ENCODE results near the gene CERK.

DNA sequence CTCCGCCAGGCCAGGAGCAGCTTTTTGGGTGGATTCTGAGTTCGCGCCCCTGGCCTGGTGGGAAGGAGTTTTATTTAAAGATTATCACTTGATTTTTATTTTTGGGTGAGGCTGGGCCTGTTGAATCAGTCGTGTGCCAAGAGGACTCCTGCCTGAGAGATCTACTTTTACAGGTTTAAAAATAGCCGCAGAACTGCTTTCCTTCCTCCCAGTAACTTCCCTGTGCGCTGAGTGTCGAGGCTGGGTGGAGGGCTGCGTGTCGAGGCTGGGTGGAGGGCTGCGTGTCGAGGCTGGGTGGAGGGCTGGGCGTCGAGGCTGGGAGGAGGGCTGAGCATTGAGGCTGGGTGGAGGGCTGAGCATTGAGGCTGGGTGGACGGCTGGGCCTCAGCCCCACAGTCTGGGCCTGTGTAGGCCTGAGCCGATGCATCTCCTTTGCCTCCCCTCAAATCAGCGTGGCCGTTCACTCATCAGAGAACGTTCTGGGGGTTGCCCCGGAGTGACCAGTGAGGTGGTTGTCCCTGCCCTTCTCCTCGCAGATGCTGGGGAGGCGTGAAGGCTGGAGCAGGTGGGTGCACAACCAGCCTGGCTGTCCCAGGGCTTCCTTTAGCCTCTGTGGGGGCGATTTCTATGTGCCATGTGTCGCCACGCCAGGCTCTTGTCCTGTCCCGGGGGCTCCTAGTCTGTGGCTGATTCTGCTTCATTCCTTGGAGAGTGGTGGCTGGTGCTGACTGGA, 87.8 kb downstream of the CERK start:
- TF ChIP-seq, protein P1, sequence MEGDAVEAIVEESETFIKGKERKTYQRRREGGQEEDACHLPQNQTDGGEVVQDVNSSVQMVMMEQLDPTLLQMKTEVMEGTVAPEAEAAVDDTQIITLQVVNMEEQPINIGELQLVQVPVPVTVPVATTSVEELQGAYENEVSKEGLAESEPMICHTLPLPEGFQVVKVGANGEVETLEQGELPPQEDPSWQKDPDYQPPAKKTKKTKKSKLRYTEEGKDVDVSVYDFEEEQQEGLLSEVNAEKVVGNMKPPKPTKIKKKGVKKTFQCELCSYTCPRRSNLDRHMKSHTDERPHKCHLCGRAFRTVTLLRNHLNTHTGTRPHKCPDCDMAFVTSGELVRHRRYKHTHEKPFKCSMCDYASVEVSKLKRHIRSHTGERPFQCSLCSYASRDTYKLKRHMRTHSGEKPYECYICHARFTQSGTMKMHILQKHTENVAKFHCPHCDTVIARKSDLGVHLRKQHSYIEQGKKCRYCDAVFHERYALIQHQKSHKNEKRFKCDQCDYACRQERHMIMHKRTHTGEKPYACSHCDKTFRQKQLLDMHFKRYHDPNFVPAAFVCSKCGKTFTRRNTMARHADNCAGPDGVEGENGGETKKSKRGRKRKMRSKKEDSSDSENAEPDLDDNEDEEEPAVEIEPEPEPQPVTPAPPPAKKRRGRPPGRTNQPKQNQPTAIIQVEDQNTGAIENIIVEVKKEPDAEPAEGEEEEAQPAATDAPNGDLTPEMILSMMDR (conservative IDR thresholded peaks at IDR 0.05 in 1 of 2, IDR thresholded peaks at IDR 0.05 in 1 of 2; ENCODE audit: extremely low read depth in 1 of 2, insufficient read depth in 1 of 2, low read depth in 1 of 2, low read length in 2 of 2): no peak
- TF ChIP-seq EZH2 (IDR thresholded peaks at IDR 0.05; ENCODE audit: borderline replicate concordance, low read length): no peak
